Natural killer cell treated with Interleukin-12 subunit alpha and Interleukin-12 subunit beta and Interleukin-15 and Interleukin-18, amount 100 ng/mL, for 72 hours (primary cell): Measurements from ENCODE around the gene STARD3. TPM values are rescaled to one million over a fixed set of nuclear protein-coding genes. Genes with fewer than 3 reads are reported as not detected.
"Not testable (repeated sequence)": the region's sequence is repeated elsewhere in the genome, so short reads cannot be mapped to it uniquely, and the experiment has no call there.

Experiments used
- ATAC-seq, 2 donors: fragments of 150-1000 bp; cut with Tn5 transposase in 1 of 2; sonication (Bioruptor Pico), chemical (Tn5 transposase) in 1 of 2; 2 replicates each; pipeline ENCODE4 v1.10.0; 2021
- DNase-seq: peaks from one replicate; pipeline ENCODE4 v3.0.0; 2022; ENCODE audit warnings: low spot score
- H3K27ac Mint-ChIP-seq, 2 donors: 1 replicate in 1 of 2; 2 replicates in 1 of 2; pipeline ENCODE4 v1.8.0; 2022; ENCODE audit warnings: mixed read lengths in 2 of 2, mild to moderate bottlenecking in 1 of 2, moderate library complexity in 1 of 2
- H3K27me3 Mint-ChIP-seq, 2 donors: 1 replicate in 1 of 2; 2 replicates in 1 of 2; pipeline ENCODE4 v1.8.0; 2022; ENCODE audit warnings: mixed read lengths in 2 of 2
- H3K36me3 Mint-ChIP-seq: one replicate; pipeline ENCODE4 v1.8.0; 2022; ENCODE audit warnings: mixed read lengths
- H3K4me1 Mint-ChIP-seq, 2 donors: 1 replicate in 1 of 2; 2 replicates in 1 of 2; pipeline ENCODE4 v1.8.0; 2022; ENCODE audit warnings: low read depth in 2 of 2, mixed read lengths in 2 of 2, mild to moderate bottlenecking in 1 of 2
- H3K4me3 Mint-ChIP-seq: one replicate; pipeline ENCODE4 v1.8.0; 2022; ENCODE audit warnings: mixed read lengths
- H3K9me3 Mint-ChIP-seq: 2 replicates; pipeline ENCODE4 v1.8.0; 2022; ENCODE audit warnings: mixed read lengths
- total RNA-seq, 2 donors: library from RNA; stranded (reverse); gene quantifications; one replicate each; pipeline ENCODE4 v1.2.3, GENCODE V29; 2022

Gene STARD3
- total RNA-seq = 100 to 1,000 TPM in 1 of 2 donors, 10 to 100 TPM in 1; 97.9 to 139 TPM

DNA sequence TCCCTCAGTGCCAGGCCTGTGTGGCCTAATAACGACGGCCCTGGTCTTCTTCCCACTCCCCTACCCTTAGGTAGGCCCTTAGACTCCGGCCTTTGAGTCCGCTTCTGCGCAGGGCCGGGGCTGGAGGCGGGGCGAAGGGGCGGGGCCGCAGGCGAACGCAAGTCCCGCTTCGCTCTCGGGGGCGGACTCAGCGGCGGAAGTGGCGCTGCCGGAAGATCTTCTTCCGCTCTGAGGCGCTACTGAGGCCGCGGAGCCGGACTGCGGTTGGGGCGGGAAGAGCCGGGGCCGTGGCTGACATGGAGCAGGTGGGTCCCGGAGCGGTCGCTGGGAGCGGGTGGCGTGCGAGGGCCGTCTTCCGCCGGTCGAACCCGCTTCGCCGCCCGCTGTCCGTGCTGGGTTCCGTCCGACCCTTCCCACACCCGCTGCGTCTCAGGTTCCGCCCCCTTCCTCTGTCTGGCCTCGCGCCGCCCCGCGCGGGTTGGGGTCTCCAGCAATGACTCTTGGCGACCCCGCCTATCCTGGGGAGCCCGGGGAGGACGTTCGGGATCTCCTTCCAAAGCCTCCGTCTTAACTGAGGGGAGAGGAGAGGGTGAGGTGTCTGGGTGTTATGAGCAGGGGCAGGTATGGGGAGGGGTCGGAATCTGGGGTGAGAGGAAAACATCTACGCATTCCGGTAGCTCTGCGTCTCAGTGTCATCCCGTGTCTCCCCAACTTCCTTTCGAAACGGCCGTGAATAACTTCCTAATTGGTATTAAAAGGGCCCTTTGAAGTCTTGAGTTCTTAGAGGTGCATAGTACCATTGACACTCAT lies at the start of gene STARD3:
TSS of gene STARD3 (plus strand) at position 218 of the 810 bp plus-strand sequence. CDS start 16,388 bp downstream, outside the sequence.
- ATAC-seq = peak; percentile 93 to 96

DNA sequence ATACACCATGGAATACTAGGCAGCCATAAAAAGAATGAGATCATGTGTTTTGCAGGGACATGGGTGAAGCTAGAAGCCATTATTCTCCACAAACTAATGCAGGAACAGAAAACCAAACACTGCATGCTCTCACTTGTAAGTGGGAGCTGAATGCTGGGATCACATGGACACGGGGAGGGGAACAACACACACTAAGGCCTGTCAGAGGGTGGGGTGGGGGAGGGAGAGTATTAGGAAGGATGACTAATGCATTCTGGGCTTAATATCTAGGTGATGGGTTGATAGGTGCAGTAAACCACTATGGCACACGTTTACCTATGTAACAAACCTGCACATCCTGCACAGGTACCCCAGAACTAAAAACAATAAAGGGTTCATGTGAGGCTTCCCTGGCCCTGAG lies 46.8 kb upstream of the STARD3 start:
- not testable (repeated sequence) for H3K4me3 Mint-ChIP-seq, H3K9me3 Mint-ChIP-seq, H3K27ac Mint-ChIP-seq, H3K36me3 Mint-ChIP-seq, H3K4me1 Mint-ChIP-seq, DNase-seq, ATAC-seq
- H3K27me3 Mint-ChIP-seq = peaks cover 31 to 36% of the 10 kb centered on the region in 2 donors

More for the DNA sequence above, at the start of gene STARD3:
- H3K27me3 Mint-ChIP-seq = no peaks in the 10 kb centered on the region
- DNase-seq = peak; percentile 96
- no peaks in the 10 kb centered on the region for H3K9me3 Mint-ChIP-seq
- peak within 1 kb of the TSS; percentile 77 to 92 for H3K27ac Mint-ChIP-seq
- H3K36me3 Mint-ChIP-seq = peaks cover 4% of the 10 kb centered on the region
- H3K4me1 Mint-ChIP-seq = peaks cover 51 to 54% of the 10 kb centered on the region in 2 donors
- H3K4me3 Mint-ChIP-seq = peak within 1 kb of the TSS; percentile 96

DNA sequence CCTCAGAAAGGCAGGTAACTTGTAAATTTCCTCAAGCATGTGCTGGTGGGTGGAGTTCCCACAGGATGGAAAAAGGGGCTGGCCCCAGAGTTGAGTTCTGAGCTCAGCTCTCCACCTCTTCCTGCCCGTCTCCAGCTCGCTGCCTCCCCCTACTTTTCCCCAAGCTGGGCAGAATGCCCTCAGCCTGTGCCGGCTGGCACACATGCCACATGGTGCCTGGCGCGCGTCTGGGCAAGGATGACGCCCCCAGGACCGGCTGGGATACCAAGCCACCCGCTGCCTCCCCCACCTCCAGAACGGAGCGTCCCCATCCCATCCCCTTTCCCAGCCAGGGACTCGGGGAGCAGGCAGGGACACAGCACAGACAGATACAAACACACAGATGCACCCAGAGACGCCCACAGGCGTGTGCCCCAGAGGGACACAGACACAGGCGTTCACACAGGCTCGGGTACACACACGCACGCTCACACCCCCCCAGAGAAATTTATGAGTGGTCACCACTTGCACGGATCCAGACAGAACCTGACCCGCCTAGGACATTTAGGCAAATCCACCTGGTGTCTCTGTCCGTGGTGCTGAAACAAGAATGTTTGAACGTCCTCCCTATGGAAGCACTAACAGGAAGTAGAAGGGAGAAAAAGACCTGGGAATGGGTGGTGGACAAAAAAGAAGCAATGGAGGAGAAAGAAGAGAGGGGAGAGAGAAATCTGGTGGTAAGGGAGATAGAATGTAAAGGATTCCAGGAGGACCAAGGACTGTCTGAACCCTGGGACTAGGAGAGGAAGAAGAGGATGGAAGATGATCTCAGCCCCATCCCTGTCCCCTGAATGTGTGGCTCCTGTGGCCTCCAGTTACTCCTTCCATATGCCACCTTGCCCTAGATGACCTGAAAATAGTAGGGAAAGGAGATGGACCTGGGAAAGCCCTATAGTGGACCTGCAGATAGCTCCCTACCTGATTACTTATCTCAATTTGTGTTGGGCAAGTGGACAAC lies 44.7 kb upstream of the STARD3 start:
- Mint-ChIP-seq H3K4me1 (peaks cover 8 to 11% of the 10 kb centered on the region in 2 donors), H3K27me3 (peaks cover 46 to 56% of the 10 kb centered on the region in 2 donors), H3K9me3 (no peaks in the 10 kb centered on the region), H3K27ac (no peak overlapping the region), H3K36me3 (no peaks in the 10 kb centered on the region), H3K4me3 (no peak overlapping the region)
- ATAC-seq (no peak), DNase-seq (no peak)

DNA sequence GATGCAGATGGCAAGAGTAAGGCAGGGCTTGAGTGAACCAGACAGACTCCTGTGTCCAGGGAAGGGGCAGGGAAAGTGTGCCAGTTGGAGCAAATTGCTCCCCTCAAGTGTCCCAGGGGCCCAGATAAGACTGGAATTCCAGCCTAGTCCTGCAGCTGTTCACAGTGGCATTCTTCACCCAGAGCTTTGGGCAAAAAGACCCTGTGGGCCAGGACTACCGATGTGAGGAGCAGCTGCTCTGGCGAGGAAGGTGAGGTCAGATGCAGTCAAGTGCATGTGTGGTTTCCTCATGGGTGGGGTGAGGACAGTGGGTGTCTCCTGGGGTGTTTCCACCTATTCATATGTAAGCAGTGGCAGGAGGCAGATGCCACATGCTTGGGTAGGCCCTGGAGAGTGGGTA lies 43.6 kb upstream of the STARD3 start:
- H3K36me3 Mint-ChIP-seq = no peaks in the 10 kb centered on the region
- peaks cover 8 to 11% of the 10 kb centered on the region in 2 donors for H3K4me1 Mint-ChIP-seq
- H3K27me3 Mint-ChIP-seq = peaks cover 50 to 66% of the 10 kb centered on the region in 2 donors
- ATAC-seq (no peak), DNase-seq (no peak)
- no peaks in the 10 kb centered on the region for H3K9me3 Mint-ChIP-seq
- no peak overlapping the region for H3K27ac Mint-ChIP-seq
- H3K4me3 Mint-ChIP-seq = no peak overlapping the region

DNA sequence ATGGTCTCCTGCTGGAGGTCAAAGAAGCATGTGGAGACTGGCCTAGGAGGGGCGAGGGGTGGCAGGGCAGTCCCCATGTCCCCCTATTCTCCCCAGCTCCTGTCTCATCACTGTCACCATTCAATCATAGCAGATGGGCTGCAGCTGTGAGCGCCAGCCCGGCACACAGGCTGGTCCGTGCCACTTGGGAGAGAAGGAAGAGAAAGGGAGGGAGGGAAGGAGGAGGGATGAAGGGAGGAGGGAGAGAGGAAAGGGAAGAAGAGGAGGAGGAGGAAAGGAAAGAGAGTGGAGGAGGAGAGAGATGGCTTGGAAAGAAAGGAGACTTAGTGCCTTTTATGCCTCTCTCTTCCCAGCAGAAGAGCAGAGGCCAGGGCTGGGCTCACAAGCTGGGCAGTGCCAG lies 41.6 kb upstream of the STARD3 start:
- Mint-ChIP-seq H3K36me3 (no peaks in the 10 kb centered on the region), H3K4me3 (no peak overlapping the region), H3K27me3 (peaks cover 46 to 63% of the 10 kb centered on the region in 2 donors), H3K9me3 (no peaks in the 10 kb centered on the region), H3K4me1 (peaks cover 8 to 11% of the 10 kb centered on the region in 2 donors), H3K27ac (no peak overlapping the region)
- ATAC-seq (no peak), DNase-seq (no peak)

DNA sequence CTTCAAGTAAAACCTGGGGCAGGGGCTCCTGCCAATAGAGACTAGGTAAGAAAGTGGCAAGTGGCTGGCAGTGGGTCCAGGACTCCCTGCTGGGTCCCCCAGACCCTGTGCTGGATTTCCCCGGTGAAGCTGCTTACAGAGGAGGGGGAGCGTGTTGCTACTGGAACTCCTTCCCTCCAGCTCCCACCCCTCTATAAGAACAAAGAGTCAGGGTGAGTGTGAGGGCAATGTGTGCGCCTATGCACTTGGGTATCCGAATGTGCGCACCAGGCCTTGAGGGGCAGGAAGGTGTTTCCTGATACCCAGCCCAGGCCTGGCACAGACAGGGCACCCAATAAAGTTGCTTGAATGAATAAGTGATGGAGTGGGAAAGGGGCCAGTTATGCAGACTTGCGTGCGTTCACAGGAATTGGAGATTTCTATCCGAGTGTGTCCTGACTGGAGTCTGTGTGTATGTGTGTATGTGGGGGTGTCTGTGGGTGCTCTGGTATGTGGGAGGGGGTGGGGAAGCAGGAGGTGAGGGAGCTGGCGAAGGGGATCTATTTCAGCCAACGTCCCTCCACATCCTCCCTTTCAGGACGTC lies 40.9 kb upstream of the STARD3 start:
- Mint-ChIP-seq H3K4me3 (no peak overlapping the region), H3K36me3 (no peaks in the 10 kb centered on the region), H3K27me3 (peaks cover 50 to 69% of the 10 kb centered on the region in 2 donors), H3K4me1 (peaks cover 8 to 11% of the 10 kb centered on the region in 2 donors), H3K27ac (no peak overlapping the region), H3K9me3 (no peaks in the 10 kb centered on the region)
- ATAC-seq = no peak
- no peak for DNase-seq

DNA sequence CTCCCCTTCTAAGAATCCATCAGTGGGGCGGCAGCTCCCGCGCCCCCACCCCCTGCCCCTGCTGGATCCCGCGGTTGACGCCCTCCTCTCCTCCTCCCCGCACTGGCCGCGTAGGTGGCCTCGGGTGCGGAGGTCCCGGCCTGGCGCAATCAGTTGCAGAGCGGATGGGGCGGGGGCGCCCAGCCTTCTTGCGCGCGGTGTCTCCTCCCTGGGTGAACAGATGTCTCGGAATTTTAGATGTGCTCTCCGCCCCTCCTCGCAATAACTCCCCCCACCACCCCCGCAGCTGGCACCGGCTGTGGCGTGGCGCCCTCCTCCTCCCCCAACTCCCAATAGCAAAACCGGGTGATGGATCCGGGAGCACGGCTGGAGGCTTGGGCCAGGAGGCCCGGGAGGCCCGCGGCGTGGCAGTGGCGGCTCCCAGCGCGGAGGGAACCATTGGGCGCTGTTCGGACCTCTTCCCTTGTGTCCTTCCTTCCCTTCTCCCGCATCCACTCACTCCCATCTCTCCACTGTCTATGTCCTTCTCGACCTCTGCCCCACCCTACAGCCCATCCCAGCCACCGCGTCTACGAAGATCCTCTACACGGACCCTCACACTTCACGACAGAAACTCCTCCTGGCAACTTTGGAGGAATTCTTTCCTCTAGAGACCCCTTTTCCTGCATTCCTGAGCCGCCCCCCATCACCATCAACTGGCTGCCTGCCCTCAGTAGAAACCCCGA lies 40.2 kb upstream of the STARD3 start:
- H3K36me3 Mint-ChIP-seq = no peaks in the 10 kb centered on the region
- ATAC-seq = no peak

DNA sequence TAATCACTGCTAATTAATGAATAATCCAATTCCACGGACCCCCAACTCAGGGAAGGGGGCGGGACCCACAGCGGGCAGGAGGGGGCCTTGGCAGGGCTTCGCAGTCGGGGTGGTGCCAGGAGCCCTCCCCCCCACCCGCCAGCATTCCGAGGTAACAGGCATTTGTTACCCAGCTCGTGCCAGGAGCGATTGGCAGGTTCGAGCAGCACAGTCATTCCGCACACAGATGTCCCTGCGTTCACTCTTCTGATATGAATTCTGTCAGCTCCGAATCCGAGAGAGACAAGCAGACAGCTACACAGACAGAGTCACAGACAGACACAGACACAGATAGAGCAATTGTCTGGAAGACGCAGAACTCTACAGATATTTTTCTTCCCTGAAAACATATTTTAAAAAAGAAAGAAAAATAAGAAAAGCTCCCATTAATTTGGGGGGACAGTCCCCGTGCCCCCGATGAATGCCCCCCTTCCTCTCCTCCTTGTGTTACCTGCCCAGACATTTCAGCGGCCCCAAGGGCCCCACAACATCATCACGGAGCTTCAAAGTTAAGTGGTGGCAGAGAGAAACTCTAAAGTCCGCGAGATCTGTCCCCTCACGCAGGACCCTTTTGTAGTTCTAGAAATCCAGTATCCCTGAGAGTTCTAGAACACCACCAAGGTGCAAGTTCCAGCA lies 39.4 kb upstream of the STARD3 start:
- Mint-ChIP-seq H3K4me3 (no peak overlapping the region), H3K9me3 (no peaks in the 10 kb centered on the region), H3K36me3 (no peaks in the 10 kb centered on the region), H3K4me1 (peaks cover 11% of the 10 kb centered on the region in 2 donors), H3K27me3 (peaks cover 58 to 77% of the 10 kb centered on the region in 2 donors), H3K27ac (no peak overlapping the region)
- DNase-seq (no peak), ATAC-seq (no peak)

More for the DNA sequence above, 40.2 kb upstream of the STARD3 start:
- Mint-ChIP-seq H3K27me3 (peaks cover 55 to 76% of the 10 kb centered on the region in 2 donors), H3K4me1 (peaks cover 11% of the 10 kb centered on the region in 2 donors), H3K4me3 (no peak overlapping the region), H3K27ac (no peak overlapping the region), H3K9me3 (no peaks in the 10 kb centered on the region)
- DNase-seq = no peak

DNA sequence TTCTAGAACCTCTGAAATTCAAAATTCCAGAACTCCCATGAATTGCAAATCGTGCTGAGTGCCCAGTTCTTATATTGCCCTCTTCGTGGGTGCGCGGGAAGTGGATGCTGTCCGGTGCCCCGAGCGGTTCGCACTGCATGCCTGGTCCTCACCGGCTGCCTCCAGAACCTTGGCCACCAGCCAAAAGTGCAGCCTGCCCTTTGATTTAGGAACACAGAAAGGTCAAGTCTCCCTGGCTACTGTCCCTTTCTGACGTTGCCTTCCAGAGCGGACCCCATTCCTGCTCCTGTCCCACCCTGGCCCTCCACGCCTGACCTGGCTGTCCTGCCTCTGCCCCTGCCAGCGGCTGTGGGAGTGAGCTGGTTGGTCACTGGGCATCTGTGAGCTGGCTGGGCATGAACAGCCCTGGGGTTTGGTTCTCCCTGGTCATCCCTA lies 38.9 kb upstream of the STARD3 start:
- Mint-ChIP-seq H3K4me1 (peaks cover 9 to 11% of the 10 kb centered on the region in 2 donors), H3K9me3 (no peaks in the 10 kb centered on the region), H3K36me3 (no peaks in the 10 kb centered on the region), H3K4me3 (no peak overlapping the region), H3K27me3 (peaks cover 59 to 77% of the 10 kb centered on the region in 2 donors), H3K27ac (no peak overlapping the region)
- ATAC-seq (no peak), DNase-seq (no peak)

DNA sequence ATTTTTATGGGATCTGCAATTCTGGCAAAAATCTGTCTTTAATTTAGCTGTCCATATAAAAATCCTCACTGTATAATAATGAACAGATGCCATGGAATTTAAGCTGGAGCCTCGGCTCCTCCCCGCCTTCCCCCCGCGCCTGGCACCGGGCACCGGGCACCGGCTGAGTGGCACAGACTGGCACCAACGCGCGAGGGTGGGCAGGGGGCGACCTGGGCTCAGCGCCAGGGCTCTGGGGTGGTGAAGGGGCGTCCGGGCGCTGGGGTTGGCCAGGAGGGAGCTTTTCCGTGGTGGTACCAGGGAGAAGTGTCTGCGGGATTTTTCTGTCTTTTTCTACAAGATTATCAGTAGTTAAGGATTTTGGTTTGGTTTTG lies 38.3 kb upstream of the STARD3 start:
- Mint-ChIP-seq H3K4me3 (no peak overlapping the region), H3K27me3 (peaks cover 59 to 77% of the 10 kb centered on the region in 2 donors), H3K36me3 (no peaks in the 10 kb centered on the region), H3K9me3 (no peaks in the 10 kb centered on the region), H3K27ac (no peak overlapping the region), H3K4me1 (peaks cover 5 to 12% of the 10 kb centered on the region in 2 donors)
- ATAC-seq (no peak), DNase-seq (no peak)

DNA sequence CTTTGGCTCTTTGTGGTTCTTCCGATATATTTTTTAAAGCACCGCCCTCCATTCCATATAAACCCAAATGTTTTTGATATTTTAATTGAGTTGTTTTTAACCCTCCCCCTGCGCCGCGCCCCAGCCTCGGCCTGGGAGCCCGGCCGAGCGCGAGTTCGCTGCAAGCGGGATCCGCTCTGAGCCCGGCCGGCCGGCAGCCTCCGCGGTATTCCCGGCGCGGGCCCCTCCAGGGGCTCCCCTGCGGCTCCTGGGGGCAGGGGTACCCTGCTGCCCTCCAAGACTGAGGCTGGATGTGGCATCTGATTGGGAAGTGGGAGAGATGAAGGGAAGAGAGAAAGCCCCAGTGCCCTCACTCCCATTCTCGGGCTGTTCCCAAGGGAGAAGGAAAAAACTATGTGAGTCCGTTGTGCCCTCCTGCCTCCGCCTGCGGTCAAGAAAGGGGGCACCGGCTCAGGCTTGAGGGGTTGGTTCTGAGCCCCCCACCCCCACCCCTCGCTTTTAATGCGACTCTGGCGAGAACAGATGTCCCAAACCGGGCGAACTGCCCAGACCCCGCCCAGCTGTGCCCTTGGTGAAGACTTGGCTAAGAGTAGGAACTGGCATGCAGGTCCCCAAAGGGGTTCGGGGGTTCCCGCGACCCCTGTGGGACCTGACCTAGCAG lies 37.8 kb upstream of the STARD3 start:
- H3K4me1 Mint-ChIP-seq = peaks cover 5 to 14% of the 10 kb centered on the region in 2 donors
- DNase-seq = no peak
- no peaks in the 10 kb centered on the region for H3K9me3 Mint-ChIP-seq
- H3K27ac Mint-ChIP-seq = no peak overlapping the region
- peaks cover 60 to 75% of the 10 kb centered on the region in 2 donors for H3K27me3 Mint-ChIP-seq
- H3K36me3 Mint-ChIP-seq = no peaks in the 10 kb centered on the region
- ATAC-seq = no peak
- no peak overlapping the region for H3K4me3 Mint-ChIP-seq

DNA sequence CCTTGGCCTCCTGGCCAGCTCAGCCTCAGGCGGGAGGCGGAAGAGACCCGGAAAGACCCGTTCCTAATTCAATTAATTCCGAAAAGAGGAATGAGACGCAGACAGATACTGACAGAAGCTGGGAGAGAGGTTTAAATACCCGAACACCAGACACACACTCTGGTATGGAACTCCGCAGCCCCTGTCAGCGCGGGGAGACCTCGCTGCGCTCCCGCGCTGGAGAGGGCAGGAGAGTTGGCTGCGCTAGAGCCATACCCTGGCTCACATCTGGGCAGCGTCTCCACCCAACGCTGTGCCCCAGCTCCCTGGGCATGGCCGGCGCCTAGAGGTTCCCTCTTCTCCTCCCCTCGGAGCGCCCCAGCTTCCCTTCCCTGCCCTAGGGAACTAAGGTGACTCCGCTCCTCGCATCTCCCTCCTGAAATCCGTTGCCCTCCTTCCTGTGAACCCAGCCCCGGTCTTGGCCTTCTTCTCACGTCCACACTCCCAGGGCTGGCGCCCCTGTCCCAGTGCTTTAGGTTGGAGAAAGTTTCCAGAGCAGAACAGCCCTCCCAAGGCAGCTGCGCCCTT lies 37.2 kb upstream of the STARD3 start:
- no peak overlapping the region for H3K4me3 Mint-ChIP-seq
- no peak overlapping the region for H3K27ac Mint-ChIP-seq
- H3K27me3 Mint-ChIP-seq = peaks cover 57 to 73% of the 10 kb centered on the region in 2 donors
- H3K4me1 Mint-ChIP-seq = peaks cover 5 to 14% of the 10 kb centered on the region in 2 donors
- H3K9me3 Mint-ChIP-seq = no peaks in the 10 kb centered on the region
- no peak for DNase-seq
- no peak for ATAC-seq
- H3K36me3 Mint-ChIP-seq = no peaks in the 10 kb centered on the region
